HG03135 (cell line): Measurements from ENCODE around the gene CEACAM7.
"Not testable (repeated sequence)": the region's sequence is repeated elsewhere in the genome, so short reads cannot be mapped to it uniquely, and the experiment has no call there.

Experiments
- ATAC-seq: cut with Tn5 transposase; IDR thresholded peaks from one replicate; pipeline ENCODE4 v1.9.1; 2021; ENCODE audit warnings: mild to moderate bottlenecking, moderate library complexity; ENCODE audit not compliant: unreplicated experiment

Gene CEACAM7

DNA sequence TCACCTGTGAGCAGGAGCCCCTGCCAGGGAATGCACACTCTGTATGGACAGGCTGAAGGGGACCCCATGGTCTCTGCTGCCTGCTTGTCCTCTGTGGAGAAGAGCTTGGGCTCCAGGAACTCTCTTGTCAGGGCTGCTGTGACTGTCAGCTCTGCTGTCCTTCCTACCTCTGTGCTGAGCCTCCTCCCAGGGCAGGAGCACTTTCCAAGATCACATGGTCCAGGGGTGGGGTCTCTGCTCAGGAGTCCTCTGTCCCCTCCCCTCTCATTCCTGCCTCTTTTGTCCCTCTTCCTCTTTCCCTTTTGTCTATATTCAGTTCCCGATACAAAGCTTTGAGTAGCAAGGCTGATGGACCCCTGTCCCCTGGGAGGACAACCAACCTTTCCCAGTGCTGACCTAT lies at the start of gene CEACAM7:
Gene CEACAM7 (minus strand): TSS at position 173 of the 400 bp plus-strand sequence. CDS start 105 bp downstream, at position 68.
- ATAC-seq = no peak

DNA sequence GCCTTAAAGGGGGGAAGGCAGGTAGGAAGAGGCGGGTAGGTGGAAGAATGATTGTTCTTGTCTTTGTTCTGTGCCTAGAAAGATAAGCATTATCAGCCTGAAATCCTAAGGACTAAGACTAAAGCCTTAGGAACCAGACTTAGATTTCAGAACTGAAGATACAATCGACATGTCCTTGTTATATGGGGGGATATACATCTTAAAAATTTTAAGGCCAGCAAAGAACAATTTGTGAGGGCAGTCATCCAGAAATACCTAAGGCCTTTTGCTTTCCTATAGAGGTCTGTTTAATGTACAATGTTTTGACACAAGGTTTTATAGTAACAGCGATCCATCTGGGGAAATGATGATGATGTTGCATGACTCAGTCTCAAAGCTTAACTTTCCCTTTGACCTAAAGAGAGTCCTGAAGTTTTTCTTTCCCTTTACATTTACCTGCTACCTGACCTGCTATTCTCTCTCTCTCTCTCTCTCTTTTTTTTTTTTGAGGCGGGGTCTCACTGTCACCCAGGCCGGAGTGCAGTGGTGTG lies 47.1 kb upstream of the CEACAM7 start:
- no peak for ATAC-seq

DNA sequence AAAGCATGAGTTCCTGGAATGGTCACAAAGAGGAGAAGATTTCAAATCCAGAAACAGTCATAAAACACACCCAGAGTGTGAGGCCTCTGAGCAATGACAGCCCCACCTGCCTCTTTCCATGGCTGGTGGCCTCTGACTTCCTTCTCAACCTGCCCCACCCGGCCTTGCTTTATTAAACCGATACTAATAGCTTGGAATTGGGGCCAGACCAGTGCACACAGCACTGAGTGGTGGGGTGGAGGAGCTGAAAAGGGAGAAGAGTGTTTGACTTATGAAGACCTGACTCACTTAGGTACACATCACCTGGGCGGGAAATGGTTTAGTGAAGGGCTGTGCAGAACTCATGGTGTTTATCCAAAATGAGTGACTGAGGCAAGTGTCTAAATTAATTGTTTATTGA lies 46.5 kb upstream of the CEACAM7 start:
- no peak for ATAC-seq

DNA sequence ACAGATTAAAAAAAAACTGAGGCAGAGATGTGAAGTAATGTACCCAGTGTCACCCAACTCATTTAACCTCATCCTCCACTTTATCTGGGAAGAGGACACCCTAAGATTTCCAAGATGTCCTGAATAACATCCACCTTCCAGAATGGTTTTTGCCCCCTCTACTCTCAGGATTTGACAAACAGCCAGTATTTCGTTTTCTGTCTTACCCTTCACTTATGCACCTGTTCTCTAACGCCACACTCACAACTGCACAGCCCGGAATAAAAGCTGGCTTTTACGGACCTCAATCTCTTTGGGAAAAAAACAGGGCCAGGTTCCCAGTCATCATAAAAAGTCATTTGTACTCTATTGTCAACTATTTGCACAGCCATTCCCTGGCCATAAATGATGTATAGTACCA lies 46.1 kb upstream of the CEACAM7 start:
- no peak for ATAC-seq

DNA sequence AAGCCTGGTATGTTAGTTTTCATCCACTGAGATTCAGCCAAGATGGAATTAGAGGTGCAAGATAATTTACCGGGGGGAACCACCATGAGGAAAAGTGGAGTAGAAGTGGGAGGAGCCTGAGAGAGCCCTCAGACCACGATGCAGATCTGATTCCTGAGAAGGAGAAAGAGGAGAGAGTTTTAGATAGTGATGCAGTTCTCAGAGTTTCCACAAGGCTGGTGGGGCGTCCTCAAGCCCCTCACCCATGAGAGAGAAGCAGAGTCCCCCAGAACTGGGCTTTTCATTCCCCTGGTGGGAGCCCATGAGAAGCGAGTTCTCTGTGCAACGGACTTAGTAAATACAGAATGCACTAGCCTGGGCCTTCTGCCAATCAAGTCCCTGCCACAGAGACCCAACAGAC lies 38.4 kb upstream of the CEACAM7 start:
- ATAC-seq = no peak

DNA sequence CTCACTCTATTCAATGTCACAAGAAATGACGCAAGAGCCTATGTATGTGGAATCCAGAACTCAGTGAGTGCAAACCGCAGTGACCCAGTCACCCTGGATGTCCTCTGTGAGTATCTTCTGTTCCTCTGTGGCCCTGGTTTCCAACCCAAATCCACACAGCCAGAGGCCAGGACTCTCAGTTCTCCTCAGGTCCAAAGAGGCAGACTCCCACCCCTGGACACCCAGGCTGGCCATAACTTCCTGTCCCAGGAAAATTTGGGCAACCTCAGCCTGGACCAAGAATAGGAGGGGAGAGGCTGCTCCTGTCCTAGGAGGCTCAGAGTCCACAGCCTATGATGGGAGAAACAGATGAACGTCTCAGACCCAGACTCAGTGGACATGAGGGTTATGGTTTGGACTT lies 32.0 kb upstream of the CEACAM7 start:
- ATAC-seq = no peak

DNA sequence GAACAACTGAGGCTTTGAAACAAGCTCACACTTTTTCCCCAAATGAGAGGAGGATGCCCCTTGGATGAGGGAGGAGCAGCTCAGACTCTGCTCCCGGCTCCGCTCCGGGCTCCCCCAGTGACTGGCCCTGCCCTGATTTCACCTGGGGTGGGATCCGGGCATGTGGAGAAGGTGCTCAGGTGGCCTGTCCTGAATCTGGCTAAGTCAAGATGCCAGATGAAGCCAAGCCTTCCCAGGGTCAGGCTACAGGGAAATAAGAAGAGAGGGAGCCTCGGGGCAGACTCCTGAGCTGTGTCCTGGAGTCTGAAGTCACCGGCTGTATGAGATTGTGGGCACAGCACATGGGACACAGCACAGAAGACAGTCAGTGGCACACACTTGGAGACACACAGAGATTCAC lies 30.7 kb upstream of the CEACAM7 start:
- no peak for ATAC-seq

DNA sequence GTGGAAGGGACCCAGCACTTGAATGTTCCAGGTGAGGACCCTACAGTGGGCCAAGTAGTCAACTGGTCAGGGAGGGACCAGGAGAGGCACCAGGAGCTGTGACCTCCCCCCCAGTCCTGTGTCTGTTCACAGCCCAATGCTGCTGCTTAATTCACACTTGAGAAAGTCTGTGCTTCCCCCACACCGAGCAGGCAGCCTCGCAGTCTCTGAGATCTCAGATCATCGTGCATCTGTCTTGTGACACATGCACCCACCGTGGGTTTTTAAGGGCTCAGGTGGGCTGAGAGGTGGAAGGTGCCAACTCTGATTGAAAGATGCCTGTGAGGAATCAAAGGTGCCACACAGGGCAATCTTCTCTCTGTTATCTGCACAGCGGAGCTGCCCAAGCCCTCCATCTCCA lies 26.5 kb upstream of the CEACAM7 start:
- no peak for ATAC-seq

DNA sequence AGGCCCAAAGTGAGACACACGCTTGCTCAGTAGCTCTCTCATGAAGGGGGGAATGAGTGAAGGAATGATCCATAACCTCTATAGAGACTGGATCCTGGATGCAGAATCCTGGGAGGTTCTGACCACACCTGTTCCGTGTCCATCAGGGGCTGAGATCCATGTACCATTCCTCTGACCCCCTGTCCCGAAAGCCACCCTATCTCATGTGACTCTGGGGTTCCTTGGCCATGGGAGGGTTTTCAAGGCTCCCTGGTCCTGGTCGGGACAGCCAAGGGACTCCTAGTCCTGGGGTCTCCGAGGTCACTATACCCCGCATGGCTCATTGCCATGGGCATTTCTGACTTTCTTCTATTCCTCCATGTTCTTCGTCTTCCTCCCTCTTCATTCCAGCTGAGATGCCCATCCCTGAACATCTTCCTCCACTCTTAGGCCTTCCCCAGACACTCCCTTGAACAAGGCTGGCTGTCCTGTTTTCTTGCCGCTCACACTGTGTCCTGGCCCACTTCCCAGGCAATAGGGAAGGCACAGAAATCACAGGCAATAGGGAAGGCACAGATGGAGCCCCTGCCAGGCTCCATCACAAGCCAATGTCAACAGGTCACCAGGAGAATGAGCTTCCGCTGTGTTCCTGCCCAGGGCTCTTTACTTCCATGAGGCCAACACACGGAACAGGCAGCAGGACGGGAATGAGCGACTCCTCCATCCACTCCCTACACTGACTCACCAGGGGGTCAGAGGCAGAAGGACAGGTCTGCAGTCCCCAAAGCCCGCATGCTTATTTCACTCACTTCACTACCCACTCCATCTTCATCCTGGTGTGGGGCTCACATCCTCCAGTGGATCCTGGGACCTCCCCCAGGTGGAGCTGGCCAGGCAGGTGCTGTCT lies 23.5 kb upstream of the CEACAM7 start:
- no peak for ATAC-seq

DNA sequence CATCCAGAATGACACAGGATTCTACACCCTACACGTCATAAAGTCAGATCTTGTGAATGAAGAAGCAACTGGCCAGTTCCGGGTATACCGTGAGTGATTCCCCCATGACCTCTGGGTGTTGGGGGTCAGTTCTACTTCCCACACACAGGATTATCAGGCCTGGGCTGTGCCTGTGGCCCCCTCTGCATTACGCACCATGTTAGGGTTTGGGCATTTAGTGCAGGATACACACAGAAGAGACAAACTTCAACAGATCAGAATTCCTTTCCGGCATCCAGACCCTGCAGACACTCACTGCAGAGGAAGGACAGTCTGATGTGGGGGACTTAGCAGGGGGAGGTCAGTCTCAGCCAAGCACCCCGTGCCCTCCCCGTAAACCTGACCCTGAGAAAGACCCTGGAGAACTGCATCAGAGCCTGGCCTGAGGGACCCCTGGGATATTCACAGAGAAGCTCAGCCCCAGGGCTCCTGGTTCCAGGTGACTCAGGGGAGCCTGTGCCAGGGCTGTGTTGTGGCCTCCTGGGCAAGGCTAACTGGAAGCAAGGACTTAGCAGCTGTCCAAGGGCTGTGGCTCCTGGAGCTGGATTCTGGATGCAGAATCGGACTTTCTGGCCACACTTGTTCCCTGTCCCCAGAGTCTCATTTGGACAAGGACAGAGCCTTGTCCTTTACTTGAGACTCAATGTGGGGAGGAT lies 22.0 kb upstream of the CEACAM7 start:
- no peak for ATAC-seq

DNA sequence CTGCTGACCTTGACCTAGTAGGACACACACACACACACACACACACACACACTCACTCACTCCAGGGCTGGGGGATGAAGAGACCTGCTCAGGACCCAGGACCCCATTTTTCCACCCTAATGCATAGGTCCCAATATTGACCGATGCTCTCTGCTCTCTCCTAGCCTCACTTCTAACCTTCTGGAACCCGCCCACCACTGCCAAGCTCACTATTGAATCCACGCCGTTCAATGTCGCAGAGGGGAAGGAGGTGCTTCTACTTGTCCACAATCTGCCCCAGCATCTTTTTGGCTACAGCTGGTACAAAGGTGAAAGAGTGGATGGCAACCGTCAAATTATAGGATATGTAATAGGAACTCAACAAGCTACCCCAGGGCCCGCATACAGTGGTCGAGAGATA lies 21.4 kb upstream of the CEACAM7 start:
- ATAC-seq = not testable (repeated sequence)

DNA sequence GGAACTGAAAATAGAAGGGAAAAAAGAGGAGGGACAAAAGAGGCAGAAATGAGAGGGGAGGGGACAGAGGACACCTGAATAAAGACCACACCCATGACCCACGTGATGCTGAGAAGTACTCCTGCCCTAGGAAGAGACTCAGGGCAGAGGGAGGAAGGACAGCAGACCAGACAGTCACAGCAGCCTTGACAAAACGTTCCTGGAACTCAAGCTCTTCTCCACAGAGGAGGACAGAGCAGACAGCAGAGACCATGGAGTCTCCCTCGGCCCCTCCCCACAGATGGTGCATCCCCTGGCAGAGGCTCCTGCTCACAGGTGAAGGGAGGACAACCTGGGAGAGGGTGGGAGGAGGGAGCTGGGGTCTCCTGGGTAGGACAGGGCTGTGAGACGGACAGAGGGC lies 20.4 kb upstream of the CEACAM7 start, which contains the start of gene CEACAM5:
Gene CEACAM5 (plus strand): TSS at position 146 of the 400 bp plus-strand sequence. CDS start 106 bp downstream, at position 252.
- ATAC-seq = no peak

DNA sequence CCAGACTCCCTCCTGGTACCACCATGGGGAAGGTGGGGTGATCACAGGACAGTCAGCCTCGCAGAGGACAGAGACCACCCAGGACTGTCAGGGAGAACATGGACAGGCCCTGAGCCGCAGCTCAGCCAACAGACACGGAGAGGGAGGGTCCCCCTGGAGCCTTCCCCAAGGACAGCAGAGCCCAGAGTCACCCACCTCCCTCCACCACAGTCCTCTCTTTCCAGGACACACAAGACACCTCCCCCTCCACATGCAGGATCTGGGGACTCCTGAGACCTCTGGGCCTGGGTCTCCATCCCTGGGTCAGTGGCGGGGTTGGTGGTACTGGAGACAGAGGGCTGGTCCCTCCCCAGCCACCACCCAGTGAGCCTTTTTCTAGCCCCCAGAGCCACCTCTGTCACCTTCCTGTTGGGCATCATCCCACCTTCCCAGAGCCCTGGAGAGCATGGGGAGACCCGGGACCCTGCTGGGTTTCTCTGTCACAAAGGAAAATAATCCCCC lies 19.9 kb upstream of the CEACAM7 start:
- ATAC-seq = no peak

DNA sequence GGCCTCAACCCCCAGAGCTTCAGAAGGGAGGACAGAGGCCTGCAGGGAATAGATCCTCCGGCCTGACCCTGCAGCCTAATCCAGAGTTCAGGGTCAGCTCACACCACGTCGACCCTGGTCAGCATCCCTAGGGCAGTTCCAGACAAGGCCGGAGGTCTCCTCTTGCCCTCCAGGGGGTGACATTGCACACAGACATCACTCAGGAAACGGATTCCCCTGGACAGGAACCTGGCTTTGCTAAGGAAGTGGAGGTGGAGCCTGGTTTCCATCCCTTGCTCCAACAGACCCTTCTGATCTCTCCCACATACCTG lies 19.4 kb upstream of the CEACAM7 start:
- no peak for ATAC-seq

DNA sequence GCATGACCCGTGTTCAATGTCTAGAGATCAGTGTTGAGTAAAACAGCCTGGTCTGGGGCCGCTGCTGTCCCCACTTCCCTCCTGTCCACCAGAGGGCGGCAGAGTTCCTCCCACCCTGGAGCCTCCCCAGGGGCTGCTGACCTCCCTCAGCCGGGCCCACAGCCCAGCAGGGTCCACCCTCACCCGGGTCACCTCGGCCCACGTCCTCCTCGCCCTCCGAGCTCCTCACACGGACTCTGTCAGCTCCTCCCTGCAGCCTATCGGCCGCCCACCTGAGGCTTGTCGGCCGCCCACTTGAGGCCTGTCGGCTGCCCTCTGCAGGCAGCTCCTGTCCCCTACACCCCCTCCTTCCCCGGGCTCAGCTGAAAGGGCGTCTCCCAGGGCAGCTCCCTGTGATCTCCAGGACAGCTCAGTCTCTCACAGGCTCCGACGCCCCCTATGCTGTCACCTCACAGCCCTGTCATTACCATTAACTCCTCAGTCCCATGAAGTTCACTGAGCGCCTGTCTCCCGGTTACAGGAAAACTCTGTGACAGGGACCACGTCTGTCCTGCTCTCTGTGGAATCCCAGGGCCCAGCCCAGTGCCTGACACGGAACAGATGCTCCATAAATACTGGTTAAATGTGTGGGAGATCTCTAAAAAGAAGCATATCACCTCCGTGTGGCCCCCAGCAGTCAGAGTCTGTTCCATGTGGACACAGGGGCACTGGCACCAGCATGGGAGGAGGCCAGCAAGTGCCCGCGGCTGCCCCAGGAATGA lies 18.9 kb upstream of the CEACAM7 start:
- peak; percentile 67 for ATAC-seq

DNA sequence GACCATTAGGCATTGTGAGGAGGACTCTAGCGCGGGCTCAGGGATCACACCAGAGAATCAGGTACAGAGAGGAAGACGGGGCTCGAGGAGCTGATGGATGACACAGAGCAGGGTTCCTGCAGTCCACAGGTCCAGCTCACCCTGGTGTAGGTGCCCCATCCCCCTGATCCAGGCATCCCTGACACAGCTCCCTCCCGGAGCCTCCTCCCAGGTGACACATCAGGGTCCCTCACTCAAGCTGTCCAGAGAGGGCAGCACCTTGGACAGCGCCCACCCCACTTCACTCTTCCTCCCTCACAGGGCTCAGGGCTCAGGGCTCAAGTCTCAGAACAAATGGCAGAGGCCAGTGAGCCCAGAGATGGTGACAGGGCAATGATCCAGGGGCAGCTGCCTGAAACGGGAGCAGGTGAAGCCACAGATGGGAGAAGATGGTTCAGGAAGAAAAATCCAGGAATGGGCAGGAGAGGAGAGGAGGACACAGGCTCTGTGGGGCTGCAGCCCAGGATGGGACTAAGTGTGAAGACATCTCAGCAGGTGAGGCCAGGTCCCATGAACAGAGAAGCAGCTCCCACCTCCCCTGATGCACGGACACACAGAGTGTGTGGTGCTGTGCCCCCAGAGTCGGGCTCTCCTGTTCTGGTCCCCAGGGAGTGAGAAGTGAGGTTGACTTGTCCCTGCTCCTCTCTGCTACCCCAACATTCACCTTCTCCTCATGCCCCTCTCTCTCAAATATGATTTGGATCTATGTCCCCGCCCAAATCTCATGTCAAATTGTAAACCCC lies 17.5 kb upstream of the CEACAM7 start:
- no peak for ATAC-seq

DNA sequence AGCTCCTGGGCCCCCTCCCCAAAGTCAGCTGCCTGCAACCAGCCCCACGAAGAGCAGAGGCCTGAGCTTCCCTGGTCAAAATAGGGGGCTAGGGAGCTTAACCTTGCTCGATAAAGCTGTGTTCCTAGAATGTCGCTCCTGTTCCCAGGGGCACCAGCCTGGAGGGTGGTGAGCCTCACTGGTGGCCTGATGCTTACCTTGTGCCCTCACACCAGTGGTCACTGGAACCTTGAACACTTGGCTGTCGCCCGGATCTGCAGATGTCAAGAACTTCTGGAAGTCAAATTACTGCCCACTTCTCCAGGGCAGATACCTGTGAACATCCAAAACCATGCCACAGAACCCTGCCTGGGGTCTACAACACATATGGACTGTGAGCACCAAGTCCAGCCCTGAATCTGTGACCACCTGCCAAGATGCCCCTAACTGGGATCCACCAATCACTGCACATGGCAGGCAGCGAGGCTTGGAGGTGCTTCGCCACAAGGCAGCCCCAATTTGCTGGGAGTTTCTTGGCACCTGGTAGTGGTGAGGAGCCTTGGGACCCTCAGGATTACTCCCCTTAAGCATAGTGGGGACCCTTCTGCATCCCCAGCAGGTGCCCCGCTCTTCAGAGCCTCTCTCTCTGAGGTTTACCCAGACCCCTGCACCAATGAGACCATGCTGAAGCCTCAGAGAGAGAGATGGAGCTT lies 15.7 kb upstream of the CEACAM7 start:
- no peak for ATAC-seq

DNA sequence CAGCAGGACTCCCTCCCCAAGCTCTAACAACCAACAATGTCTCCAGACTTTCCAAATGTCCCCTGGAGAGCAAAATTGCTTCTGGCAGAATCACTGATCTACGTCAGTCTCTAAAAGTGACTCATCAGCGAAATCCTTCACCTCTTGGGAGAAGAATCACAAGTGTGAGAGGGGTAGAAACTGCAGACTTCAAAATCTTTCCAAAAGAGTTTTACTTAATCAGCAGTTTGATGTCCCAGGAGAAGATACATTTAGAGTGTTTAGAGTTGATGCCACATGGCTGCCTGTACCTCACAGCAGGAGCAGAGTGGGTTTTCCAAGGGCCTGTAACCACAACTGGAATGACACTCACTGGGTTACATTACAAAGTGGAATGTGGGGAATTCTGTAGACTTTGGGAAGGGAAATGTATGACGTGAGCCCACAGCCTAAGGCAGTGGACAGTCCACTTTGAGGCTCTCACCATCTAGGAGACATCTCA lies 14.1 kb upstream of the CEACAM7 start:
- ATAC-seq = no peak

DNA sequence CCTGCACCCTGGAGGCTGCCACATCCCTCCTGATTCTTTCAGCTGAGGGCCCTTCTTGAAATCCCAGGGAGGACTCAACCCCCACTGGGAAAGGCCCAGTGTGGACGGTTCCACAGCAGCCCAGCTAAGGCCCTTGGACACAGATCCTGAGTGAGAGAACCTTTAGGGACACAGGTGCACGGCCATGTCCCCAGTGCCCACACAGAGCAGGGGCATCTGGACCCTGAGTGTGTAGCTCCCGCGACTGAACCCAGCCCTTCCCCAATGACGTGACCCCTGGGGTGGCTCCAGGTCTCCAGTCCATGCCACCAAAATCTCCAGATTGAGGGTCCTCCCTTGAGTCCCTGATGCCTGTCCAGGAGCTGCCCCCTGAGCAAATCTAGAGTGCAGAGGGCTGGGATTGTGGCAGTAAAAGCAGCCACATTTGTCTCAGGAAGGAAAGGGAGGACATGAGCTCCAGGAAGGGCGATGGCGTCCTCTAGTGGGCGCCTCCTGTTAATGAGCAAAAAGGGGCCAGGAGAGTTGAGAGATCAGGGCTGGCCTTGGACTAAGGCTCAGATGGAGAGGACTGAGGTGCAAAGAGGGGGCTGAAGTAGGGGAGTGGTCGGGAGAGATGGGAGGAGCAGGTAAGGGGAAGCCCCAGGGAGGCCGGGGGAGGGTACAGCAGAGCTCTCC lies 13.5 kb upstream of the CEACAM7 start:
- no peak for ATAC-seq
